ENCODE results near the gene CAMK2B.
A peak's percentile ranks its signal among the peaks of the same experiment; 100 is the strongest.

CAMK2B gene

DNA sequence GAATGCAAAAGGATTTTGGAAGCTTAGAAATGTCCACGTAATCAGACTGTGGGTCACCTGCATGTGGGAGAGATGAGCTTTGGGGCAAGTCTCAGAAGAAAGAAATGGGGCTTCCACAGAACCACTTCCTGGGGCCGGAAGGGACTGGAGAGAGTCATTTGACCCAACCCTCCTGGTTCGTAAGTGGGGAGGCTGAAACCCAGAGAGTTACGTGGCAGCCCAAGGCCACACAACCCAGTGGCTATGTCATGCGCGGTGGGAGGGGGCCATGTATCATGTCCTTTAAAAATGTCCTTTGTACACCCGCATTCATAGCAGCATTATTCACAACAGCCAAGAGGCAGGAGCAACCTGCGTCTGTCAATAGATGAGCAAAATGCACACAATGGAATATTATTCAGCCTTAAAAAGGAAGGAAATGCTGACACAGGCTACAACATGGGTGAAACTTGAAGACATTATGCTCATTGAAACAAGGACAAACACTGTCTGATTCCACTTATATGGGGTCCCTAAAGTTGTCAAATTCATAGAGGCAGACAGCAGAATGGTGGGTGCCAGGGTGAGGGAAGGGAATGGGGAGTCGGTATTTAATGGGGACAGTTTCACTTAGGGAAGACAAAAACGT lies 15.1 kb downstream of the CAMK2B start:
- no peak for DNase-seq (ENCODE audit: extremely low read depth in 1 of 2, low read depth in 1 of 2)

DNA sequence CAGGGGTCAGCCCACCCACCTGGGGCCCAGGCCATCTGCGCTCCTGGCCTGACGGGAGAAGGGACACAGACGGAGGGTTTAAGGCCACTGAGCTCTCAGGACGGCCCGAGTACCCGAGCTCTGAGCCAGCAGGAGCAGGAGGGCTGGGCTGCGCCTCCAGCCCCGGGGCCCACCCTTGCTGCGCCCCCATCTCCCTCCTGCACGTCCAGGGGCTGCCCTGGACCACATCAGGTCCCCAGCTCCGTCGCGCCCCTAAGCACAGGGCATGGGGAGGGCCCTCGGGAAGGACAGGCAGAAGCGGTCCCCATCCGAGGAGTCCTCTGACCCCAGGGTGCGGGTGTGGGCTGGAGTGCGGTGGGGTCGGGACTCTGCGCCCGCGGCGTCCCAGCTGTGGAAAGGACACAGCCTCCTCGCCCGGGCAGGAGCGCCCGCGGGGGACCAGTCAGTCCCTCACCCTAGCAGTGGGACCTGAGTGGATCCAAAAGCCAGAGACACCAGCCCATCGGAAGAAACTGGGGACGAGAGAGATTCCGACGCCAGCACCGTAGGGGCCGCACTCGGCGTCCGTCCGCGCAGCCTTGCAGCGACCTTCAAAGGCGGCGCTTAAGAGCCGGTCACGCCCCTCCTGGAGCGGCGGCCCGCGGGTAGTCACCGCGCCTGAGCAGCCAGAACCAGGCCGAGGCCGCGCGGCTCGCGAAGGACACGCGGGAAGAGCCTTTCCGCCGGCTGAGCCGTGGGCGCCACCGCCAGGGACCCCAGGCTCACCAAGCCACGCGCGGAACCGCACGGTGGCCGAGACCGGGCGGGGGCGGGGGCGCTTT lies 15.9 kb downstream of the CAMK2B start:
- DNase-seq (ENCODE audit: extremely low read depth in 1 of 2, low read depth in 1 of 2) = peak in 1 of 2 donors; percentile 31

DNA sequence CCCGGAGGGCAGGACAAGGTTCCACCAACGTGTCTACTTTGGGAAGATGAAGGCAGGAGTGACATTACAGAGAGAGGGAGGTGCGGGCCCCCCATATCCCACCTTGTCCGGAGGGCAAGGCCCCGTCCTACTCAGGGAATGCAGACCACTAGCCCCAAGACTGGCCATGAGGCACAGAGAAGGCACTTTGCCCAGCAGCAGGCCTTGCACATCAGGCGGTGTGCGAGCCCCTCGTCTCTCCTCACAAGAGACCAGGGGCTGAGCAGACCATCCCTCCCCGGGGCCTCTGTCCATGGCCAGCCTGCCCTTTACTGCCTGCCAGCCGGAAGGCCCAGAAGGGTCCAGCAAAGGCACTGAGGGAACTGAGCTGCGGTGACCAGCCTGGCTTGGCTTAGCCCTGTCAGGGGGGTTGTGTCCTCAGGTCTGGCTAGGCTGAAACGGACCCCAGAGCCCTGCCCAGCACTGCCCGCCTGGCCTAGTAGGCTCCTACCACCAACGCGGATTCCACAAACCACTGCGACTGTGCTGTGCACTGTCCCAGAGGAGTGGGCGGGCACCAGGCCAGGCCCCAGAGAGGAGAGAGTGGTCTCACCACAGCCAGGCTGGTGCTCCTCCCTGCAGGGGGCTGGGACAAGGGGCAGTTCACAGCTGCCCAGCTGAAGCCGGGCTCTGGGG lies 16.7 kb downstream of the CAMK2B start:
- DNase-seq (ENCODE audit: extremely low read depth in 1 of 2, low read depth in 1 of 2) = no peak

DNA sequence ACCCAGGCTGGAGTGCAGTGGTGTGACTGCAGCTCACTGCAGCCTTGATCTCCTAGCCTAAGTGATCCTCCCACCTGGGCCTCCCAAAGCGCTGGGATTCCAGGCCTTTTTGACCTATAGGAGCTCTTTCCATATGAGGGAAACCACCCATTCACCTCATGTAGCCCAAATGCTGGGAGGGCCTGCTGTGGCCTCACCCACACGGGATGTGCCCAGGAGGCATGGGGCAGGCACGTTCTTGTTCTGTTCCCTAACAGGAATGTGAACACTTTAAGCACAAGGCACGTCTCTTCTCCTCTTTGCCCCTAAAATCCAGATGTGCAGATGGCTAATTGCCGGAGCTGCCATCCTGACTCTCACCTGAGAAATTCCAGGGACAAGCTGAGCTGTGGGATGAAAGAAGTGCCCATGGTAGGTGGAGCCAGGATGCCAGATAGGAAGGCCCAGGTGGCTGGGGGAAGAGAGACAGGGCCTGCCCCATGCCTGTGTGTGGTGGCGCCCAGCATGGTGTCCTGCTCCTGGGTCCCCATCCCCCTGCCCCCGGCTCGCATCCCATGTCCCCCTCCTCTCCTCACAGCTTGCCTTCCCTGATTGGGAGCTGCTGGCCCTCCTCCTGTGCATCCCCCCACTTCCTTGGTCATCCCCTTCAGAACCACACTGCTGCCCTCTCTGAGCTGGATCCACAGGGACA lies 17.3 kb downstream of the CAMK2B start:
- DNase-seq (ENCODE audit: extremely low read depth in 1 of 2, low read depth in 1 of 2) = no peak

DNA sequence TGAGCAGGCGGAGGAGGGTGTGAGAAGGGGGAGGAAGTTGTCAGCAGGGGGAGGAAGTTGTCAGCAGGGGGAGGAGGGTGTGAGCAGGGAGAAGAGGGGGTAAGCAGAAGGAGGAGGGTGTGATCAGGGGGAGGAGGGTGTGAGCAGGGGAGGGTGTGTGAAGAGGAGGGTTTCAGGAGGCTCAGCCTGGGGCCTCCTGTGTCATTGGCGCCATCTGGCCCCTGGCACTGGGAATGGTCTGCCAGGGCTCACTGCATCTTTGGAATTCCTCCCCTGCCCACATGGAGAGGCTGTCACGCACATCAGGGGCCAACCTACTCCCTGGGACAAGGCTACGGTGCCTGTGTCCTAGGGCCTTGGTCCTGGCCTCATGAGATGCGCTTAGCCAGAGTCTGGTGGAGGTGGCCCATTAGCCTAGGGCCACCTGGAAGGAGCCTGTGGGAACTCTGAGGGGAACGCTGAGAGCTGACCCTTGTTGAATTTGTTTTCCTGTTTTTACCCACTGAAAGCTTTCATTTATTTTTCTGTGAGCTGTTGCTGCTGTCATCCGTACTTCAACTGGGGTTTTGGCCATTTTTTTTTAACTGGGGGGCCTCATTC lies 18.0 kb downstream of the CAMK2B start:
- no peak for DNase-seq (ENCODE audit: extremely low read depth in 1 of 2, low read depth in 1 of 2)

DNA sequence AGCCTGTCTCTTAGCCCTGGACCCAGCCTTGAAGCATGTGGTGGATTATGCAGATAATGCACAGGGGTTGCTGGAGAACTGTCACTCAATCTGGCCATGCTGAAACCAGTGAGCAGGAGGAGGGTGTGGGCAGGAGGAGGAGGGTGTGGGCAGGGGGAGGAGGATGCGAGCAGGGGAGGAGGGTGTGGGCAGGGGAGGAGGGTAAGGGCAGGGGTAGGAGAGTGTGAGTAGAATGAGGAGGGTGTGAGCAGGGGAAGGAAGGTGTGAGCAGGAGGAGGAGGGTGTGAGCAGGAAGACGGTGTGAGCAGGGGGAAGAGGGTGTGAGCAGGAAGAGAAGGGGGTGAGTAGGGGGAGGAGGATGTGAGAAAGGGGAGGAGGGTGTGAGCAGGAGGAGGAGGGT lies 18.8 kb downstream of the CAMK2B start:
- DNase-seq (ENCODE audit: extremely low read depth in 1 of 2, low read depth in 1 of 2) = no peak

DNA sequence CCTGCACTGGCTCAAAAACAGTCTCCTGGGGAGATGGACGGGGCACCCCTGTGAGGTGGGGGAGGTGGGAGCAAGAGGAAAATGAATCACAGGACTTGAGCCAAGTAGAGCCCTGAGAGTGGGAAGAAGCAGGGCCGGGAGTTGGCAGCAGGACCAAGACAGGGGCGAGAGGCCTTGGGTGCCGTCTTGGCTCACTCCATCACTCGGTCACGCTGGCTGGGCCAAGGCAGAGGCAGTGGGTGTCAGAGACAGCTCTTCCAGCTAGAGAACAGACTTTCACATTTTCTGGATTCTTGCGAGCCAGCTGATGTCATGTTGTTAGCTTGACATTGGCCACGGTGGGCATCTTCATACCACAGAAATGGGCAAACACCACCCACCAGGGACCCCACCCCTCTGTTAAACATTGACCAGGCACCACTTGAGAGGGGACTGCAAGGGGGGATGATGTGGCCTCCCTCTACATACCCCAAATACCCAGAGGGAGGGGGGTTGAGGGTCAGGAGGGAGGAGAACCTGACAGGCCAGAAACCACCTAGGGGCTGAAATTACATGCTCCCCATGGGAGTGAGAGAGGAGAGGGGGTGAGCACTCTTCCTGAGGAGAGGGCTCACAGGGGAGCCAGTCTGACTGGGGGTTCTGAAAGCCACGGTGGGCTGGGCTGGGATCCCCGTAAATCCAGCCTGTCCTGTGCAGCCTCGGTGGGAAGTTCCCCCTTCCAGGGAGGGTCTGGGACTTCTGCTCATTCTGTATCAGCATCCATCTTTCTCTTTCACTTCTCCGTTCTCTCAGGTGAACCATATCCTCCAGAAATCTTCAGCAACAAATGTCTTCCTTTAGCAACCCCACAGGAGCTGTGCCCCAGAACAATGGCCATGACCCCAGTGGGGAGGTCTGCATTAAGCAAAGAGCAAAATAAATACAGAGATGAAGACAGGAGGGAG lies 19.6 kb downstream of the CAMK2B start:
- DNase-seq (ENCODE audit: extremely low read depth in 1 of 2, low read depth in 1 of 2) = no peak

DNA sequence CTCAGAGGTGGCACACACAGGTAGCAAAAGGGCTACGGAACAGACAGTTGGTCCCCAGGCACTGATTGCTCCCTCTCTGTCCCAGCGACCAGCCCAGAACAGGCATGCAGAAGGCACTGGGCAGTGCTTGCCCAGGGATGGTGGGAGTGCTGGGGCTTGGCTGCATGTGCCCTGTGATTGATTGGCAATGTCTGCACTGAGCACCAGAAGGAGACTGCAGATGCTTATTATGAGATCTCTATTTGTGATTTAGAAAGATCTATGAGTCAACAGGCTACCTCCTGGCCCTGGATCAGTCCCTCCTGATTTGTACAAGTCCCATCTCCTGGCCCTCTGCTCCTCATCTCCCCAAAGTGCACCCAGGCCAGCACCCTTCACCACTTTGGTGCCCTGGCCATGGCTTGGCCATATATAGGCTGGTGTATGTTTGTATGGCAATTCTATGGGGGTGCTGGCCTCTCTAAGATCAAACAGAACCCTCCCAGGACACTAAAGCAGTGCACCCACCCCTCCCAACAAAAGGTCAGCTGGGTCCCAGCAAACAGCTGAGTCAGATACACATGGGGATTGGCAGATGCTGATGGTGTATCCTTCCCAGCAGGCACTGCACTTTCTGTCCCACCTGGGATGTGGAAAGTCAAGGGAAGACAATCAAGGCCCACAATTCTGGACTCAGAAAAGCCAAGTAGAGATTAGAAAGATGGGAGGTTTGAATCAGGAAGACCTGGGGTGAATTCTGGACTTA lies 30.9 kb downstream of the CAMK2B start:
- no peak for DNase-seq (ENCODE audit: extremely low read depth in 1 of 2, low read depth in 1 of 2)

DNA sequence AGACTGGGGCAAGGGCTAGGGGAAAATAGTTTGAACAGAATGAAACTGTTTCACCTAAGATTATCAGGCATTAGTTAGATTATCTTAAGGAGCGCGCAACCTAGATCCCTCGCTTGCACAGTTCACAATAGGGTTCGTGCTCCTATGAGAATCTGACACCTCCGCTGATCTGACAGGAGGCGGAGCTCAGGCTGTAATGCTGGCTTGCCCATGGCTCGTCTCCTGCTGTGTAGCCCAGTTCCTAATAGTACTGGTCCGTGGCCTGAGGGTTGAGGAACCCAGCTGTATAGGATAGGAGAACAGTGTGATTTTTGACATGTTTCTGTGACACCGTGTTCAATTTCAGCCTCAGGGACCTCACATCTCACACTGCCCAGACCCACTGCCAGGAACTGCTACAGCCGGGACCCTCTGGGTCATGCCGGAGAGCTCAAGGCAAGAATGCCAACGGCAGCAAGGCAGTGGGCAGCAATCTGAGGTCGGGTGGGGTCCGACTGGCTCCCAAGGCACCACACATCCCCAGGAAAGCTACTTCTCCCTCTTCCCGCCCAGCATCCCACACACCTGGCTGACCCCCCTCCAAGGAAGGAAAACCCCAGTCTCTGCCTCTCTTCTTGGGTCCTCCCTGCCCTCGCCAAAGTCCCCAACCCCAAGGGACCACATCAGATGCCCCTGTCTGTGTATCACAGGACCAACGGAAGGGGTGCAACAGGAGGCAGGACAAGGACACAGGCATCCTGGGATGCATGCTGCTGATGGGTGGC lies 31.7 kb downstream of the CAMK2B start:
- no peak for DNase-seq (ENCODE audit: extremely low read depth in 1 of 2, low read depth in 1 of 2)

DNA sequence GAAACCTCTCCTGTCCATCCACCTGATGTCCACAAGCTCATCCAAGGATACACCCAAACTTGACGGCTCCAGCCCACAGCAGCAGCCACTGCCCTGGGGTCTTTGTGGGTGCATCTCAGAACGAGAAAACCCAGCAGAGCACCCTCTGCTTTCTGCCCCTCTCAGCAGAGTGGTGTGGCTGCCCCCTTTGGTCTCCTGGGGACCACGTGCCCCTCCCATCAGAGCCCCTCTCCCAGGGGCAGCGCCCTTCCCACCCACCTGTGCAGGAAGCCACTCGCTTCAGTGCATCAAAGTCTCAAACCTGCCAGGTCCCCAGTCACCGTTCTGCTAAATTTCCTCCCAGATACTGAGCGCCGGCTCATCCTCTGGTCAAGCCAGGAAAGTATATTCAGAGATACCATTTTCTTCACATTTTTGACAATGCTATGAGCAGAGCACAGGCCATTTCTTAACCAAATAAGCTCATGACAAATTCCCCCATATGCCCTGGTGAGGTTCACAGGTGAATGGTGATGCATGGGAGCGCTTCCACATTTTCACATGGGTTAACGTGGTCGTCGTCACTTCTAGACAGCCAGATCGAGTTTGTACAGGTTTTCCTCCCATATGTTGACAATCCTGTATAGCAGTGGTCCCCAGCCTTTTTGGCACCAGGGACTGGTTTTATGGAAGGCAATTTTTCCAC lies 32.4 kb downstream of the CAMK2B start:
- DNase-seq (ENCODE audit: extremely low read depth in 1 of 2, low read depth in 1 of 2) = no peak

DNA sequence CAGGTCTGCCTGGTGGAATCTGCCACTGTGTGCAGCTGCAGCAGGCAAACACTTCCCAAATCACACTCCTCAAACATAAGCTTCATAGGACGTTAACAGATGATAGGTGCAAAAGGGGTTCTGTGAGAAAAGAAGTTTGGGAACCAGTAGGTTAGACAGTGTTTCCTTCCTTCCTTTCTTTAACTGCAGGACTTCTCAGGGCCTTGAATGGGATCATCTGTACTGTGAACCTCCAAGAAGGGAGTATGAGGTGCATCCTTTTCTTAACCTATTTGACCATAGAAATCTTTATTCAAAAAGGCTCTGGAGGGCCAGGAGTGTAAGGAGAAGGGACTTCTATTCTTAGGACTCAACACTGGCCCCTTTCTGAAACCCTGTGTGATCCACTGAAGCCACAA lies 33.0 kb downstream of the CAMK2B start:
- DNase-seq (ENCODE audit: extremely low read depth in 1 of 2, low read depth in 1 of 2) = no peak

DNA sequence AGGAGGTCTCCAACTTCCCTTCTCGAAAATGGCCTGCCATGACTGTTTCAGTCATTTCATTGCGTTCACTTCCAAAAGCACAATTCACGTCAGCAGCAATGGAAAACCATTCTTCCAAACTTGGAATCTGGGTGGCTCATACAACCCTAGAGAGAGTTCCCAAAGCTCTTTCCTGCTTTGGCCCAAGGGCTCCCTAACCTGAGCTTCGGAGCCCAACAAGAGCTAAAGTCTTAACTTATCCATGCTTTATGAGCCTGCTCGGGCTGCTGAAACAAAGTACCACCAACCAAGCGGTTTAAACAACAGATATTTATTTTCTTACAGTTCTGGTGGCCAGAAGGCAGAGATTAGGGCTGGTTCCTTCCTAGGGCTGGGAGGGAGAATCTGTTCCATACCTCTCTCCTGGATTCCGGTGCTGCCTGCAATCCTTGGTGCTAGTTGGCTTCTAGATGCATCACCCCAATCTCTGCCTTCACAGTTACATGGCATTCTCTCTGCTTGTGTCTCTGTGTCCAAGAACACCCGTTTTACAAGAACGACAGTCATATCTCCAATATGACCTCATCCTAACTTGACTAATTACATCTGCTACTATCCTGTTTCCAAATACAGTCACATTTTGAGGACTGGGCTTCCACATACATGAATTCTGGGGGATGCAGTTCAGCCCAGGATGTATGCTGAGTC lies 33.5 kb downstream of the CAMK2B start:
- no peak for DNase-seq (ENCODE audit: extremely low read depth in 1 of 2, low read depth in 1 of 2)

DNA sequence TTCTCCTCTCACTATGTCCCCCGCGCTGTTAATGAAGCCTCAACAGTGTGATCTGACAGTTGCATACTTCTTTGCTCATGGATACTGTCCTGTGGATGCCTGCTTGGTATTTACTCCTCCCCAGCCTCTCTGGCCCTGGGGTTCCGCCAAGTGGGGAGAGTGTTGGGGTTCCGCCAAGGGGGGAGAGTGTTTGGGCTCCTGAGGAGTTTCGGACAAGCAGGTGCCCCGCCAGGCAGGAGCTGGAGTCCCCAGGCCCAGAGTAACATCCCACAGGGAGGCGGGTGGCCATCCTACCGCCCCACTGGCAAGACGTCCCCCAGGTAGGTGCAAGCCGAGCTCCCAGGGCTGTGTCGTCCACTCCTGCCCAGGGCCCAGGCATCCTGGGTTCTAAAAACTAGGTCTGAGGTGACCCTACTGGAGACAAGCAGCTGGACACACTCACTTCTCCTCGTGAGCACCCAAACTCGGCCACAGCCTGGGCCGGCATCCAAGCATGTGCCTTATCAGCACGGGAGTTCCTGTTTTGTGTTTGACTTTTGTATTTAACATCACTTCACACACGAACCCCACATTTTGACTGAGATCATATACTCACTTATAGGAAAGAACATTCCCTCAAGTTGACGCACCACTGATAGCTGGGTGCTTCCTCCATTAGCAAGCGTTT lies 34.2 kb downstream of the CAMK2B start:
- no peak for DNase-seq (ENCODE audit: extremely low read depth in 1 of 2, low read depth in 1 of 2)

DNA sequence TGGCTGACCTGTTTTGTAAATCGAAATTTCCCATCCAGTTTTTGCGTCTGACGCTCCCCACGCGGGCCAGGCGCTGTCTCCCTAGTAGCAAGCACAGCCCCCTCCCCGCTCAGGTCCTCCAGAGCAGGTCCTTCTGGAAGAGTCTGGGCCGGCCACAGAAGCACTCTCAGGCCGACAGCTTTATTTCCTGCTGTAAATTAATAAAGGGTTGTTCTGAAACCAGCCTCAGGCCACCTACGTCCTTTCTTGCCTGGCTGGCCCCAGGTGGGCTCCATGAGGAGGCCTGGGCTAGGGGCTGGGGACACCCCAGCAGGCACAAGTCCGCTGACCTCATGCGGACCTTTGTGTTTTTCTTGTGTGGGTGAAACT lies 35.2 kb downstream of the CAMK2B start:
- no peak for DNase-seq (ENCODE audit: extremely low read depth in 1 of 2, low read depth in 1 of 2)

DNA sequence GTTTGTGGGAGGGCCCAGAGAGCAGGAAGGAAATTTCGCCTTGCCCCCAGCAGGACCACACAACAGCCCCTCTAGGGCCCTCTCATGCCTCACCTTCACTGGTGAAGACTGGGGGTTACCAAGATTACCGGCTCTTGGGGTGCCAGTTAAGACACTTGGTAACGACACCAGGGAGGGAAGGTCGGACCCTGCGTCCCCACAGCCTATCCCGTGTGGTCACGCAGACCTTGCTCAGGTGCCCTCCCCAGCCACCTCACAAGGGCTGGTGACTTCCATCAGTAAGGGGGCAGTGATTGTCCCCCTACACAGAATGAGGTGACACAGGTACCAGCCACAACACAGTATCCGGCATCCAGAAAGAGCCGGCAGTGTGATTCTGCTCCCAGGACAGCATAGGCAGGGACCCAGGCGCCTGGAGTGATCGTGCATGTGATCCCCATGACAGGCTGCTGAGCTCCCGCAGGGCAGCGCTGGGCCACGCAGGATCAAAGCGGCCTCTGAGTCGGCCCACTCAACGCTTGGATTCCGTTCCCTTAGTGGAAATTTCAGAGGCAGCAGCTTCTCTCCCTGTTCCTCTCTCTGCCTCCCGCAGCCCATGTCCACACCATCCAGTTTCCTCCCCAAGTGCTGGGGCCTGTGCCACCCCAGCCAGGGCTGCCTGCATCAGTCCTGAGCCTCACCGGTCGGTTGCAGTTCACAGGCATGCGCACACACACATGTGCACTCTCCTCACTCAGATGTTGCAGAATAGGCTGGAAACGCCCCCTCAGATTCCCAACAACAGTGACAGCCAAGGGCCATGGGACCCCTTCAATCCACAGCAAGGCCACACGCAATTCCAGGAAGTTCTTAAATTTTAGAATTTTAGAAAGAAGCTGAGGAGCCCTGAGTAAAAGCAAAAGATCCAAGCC lies 35.8 kb downstream of the CAMK2B start:
- DNase-seq (ENCODE audit: extremely low read depth in 1 of 2, low read depth in 1 of 2) = no peak

DNA sequence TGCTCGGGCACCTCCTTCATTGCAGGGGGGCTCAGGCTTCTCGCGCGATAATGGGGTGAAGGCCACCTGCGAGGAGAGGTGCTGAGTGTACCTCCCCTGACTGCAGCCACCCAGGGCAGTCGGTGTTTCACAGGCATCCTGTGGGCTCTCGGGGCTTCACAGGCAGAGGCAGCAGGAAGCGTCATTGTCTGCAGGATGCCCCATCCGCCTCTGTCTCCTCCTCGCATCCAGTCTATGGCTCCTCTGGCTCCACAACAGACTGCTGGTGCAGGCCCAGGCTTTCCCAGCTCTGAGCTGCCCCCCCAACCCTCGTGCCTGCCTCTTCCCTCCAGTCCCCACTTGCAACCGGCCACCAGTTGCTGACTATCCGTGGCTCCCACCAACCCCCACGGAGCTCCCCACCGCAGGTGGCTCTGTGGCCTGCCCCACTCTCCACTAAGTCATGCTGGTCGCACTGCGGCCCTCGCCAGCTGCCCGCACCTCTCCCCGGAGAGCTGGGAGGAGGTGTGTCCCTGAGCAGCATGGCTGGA lies 36.5 kb downstream of the CAMK2B start:
- DNase-seq (ENCODE audit: extremely low read depth in 1 of 2, low read depth in 1 of 2) = no peak
